Natural killer cell (primary cell): ENCODE measurements around the gene SPOCK1. TPM values are rescaled to one million over a fixed set of nuclear protein-coding genes. Genes with fewer than 3 reads are reported as not detected.

Experiments
- ATAC-seq, 3 donors: fragments of 150-1000 bp in 2 of 3; fragments of 200-7000 bp in 1 of 3; cut with Tn5 transposase; 1 replicate in 1 of 3; 2 replicates in 2 of 3; pipeline ENCODE4 v1.10.0; 2021; ENCODE audit warnings: mild to moderate bottlenecking in 2 of 3, moderate library complexity in 2 of 3
- DNase-seq, 2 donors: peaks; one replicate each; pipeline versions ENCODE4 v3.0.0 to v3.0.0-alpha.2; 2013 to 2021; ENCODE audit warnings: mixed read lengths in 1 of 2
- H3K27ac ChIP-seq: one replicate; pipeline ENCODE4 v1.5.1; 2013; ENCODE audit warnings: mild to moderate bottlenecking, low read length
- H3K27me3 ChIP-seq: one replicate; pipeline ENCODE4 v1.6.1; 2013; ENCODE audit warnings: low read length; ENCODE audit not compliant: control insufficient read depth, insufficient read depth
- H3K36me3 ChIP-seq: one replicate; pipeline ENCODE4 v1.6.1; 2013; ENCODE audit warnings: low read length; ENCODE audit not compliant: control insufficient read depth, insufficient read depth
- H3K4me1 ChIP-seq: one replicate; pipeline ENCODE4 v1.6.1; 2013; ENCODE audit warnings: low read length; ENCODE audit not compliant: control insufficient read depth, insufficient read depth
- H3K4me3 ChIP-seq: one replicate; pipeline ENCODE4 v1.5.1; 2013; ENCODE audit warnings: low read length
- H3K9me3 ChIP-seq: one replicate; pipeline ENCODE4 v1.6.1; 2013; ENCODE audit warnings: low read length; ENCODE audit not compliant: control insufficient read depth, insufficient read depth
- H3K27ac Mint-ChIP-seq, 2 donors: one replicate each; pipeline ENCODE4 v1.8.0; 2022; ENCODE audit warnings: mild to moderate bottlenecking in 2 of 2, mixed read lengths in 2 of 2, moderate library complexity in 1 of 2
- H3K27me3 Mint-ChIP-seq, 2 donors: one replicate each; pipeline ENCODE4 v1.8.0; 2022; ENCODE audit warnings: low read depth in 2 of 2, mixed read lengths in 2 of 2
- H3K36me3 Mint-ChIP-seq: one replicate; pipeline ENCODE4 v1.8.0; 2022; ENCODE audit warnings: mixed read lengths
- H3K4me1 Mint-ChIP-seq, 2 donors: one replicate each; pipeline ENCODE4 v1.8.0; 2022; ENCODE audit warnings: mixed read lengths in 2 of 2
- H3K4me3 Mint-ChIP-seq: one replicate; pipeline ENCODE4 v1.8.0; 2022; ENCODE audit warnings: mild to moderate bottlenecking, moderate library complexity, mixed read lengths
- H3K9me3 Mint-ChIP-seq, 2 donors: one replicate each; pipeline ENCODE4 v1.8.0; 2022; ENCODE audit warnings: mixed read lengths in 2 of 2
- CTCF ChIP-seq: fragments of 200-600 bp; IDR thresholded peaks from one replicate; pipeline ENCODE4 v1.8.0; 2022; ENCODE audit warnings: antibody characterized with exemption
- WGBS: methylation state at CpG from one replicate; pipeline ENCODE4 v1.1.7; 2013; ENCODE audit warnings: missing lambda C conversion rate; ENCODE audit not compliant: insufficient coverage; 5-methylcytosine and 5-hydroxymethylcytosine counted together
- intact Hi-C: fragments of 100-400 bp; cut with micrococcal nuclease; formaldehyde crosslinking; loops from one replicate; pipeline ENCODE4 v1.14.2; 2022
- total RNA-seq, 4 donors: library from RNA; stranded (reverse); fragments of 120-200 nt in 1 of 4; gene quantifications; one replicate each; pipeline versions ENCODE4 v1.2.3 to v1.2.4, GENCODE V29; 2013 to 2022

SPOCK1 gene
- total RNA-seq, 3 donors from 2014 or later (not counting 1 experiment from before 2014, with no cell fraction given) = 0.09 to 1.6 (median 0.61) TPM

GRCh38 chr5:137199966-137200365 lies 299.2 kb downstream of the SPOCK1 start:
- H3K27ac Mint-ChIP-seq = no peak overlapping the region
- H3K4me3 Mint-ChIP-seq = no peak overlapping the region
- Histone ChIP-seq H3K4me3 (no peak overlapping the region), H3K9me3 (no peaks in the 10 kb centered on the region), H3K27ac (no peak overlapping the region), H3K4me1 (no peaks in the 10 kb centered on the region), H3K27me3 (no peaks in the 10 kb centered on the region), H3K36me3 (no peaks in the 10 kb centered on the region)
- H3K4me1 Mint-ChIP-seq = no peaks in the 10 kb centered on the region
- H3K27me3 Mint-ChIP-seq = no peaks in the 10 kb centered on the region
- 81% methylated on average over 3 of the region's 3 CpGs for WGBS
- no peaks in the 10 kb centered on the region for H3K9me3 Mint-ChIP-seq
- DNase-seq (no peak), ATAC-seq (no peak)
- no peaks in the 10 kb centered on the region for H3K36me3 Mint-ChIP-seq
- TF ChIP-seq CTCF = no peak
- intact Hi-C loops = no loop called here

GRCh38 chr5:137199201-137199600 lies 299.9 kb downstream of the SPOCK1 start:
- no peaks in the 10 kb centered on the region for H3K9me3 ChIP-seq
- DNase-seq (no peak), ATAC-seq (no peak)
- Mint-ChIP-seq H3K27me3 (no peaks in the 10 kb centered on the region), H3K36me3 (no peaks in the 10 kb centered on the region), H3K4me3 (no peak overlapping the region), H3K27ac (no peak overlapping the region), H3K9me3 (no peaks in the 10 kb centered on the region), H3K4me1 (no peaks in the 10 kb centered on the region)
- no peak overlapping the region for H3K27ac ChIP-seq
- 90% methylated on average over 6 of the region's 6 CpGs for WGBS
- H3K4me1 ChIP-seq = no peaks in the 10 kb centered on the region
- H3K36me3 ChIP-seq = no peaks in the 10 kb centered on the region
- H3K27me3 ChIP-seq = no peaks in the 10 kb centered on the region
- TF ChIP-seq CTCF = no peak
- H3K4me3 ChIP-seq = no peak overlapping the region
- intact Hi-C loops = no loop called here

GRCh38 chr5:137195483-137195882 lies 303.6 kb downstream of the SPOCK1 start:
- no peaks in the 10 kb centered on the region for H3K36me3 Mint-ChIP-seq
- Histone ChIP-seq H3K4me3 (no peak overlapping the region), H3K27me3 (no peaks in the 10 kb centered on the region), H3K9me3 (no peaks in the 10 kb centered on the region), H3K27ac (no peak overlapping the region), H3K4me1 (no peaks in the 10 kb centered on the region), H3K36me3 (no peaks in the 10 kb centered on the region)
- no peak for TF ChIP-seq CTCF
- no peak overlapping the region for H3K27ac Mint-ChIP-seq
- no peaks in the 10 kb centered on the region for H3K4me1 Mint-ChIP-seq
- no peak for ATAC-seq
- intact Hi-C loops = no loop called here
- WGBS = 93% methylated on average over 2 of the region's 2 CpGs
- DNase-seq = no peak
- H3K27me3 Mint-ChIP-seq = no peaks in the 10 kb centered on the region
- no peaks in the 10 kb centered on the region for H3K9me3 Mint-ChIP-seq
- no peak overlapping the region for H3K4me3 Mint-ChIP-seq

- ATAC-seq (no peak), DNase-seq (no peak)
- no peak overlapping the region for H3K27ac ChIP-seq
- intact Hi-C loops = no loop called here
- no peaks in the 10 kb centered on the region for H3K9me3 ChIP-seq
- H3K4me3 ChIP-seq = no peak overlapping the region
- Mint-ChIP-seq H3K27me3 (no peaks in the 10 kb centered on the region), H3K4me1 (no peaks in the 10 kb centered on the region), H3K4me3 (no peak overlapping the region), H3K36me3 (no peaks in the 10 kb centered on the region), H3K9me3 (no peaks in the 10 kb centered on the region), H3K27ac (no peak overlapping the region)
- WGBS = 72% methylated on average over 7 of the region's 8 CpGs
- H3K36me3 ChIP-seq = no peaks in the 10 kb centered on the region
- no peak for TF ChIP-seq CTCF
- no peaks in the 10 kb centered on the region for H3K4me1 ChIP-seq
- H3K27me3 ChIP-seq = no peaks in the 10 kb centered on the region
Observed at GRCh38 chr5:137194300-137194699, 304.8 kb downstream of the SPOCK1 start.
